Measurements from ENCODE around the gene HEATR5A. TPM values are rescaled to one million over a fixed set of nuclear protein-coding genes. Genes with fewer than 3 reads are reported as not detected.
A peak's percentile ranks its signal among the peaks of the same experiment; 100 is the strongest.
"Not testable (repeated sequence)": the region's sequence is repeated elsewhere in the genome, so short reads cannot be mapped to it uniquely, and the experiment has no call there.

HEATR5A gene
- total RNA-seq, 1 experiment from 2014 or later, result 23.1 TPM

DNA sequence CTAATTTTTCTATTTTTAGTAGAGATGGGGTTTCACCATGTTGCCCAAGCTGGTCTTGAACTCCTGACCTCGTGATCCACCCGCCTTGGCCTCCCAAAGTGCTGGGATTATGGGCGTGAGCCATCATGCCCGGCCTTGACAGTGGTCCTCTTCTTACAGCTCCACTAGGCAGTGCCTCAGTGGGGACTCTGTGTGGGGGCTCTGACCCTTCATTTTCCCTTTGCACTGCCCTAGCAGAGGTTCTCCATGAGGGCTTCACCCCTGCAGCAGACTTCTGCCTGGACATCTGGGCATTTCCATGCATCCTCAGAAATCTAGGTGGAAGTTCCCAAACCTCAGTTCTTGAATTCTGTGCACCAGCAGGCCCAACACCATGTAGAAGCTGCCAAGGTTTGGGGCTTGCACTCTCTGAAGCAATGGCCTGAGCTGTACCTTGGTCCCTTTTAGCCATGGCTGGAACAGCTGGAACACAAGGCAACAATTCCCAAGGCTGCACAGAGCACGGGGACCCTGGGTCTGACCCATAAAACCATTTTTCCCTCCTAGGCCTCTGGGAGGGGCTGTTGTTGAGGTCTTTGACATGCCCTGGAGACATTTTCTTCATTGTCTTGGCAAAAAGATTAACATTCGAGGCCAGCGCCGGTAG lies 90.4 kb downstream of the HEATR5A start:
- BruUV-seq (replicated peaks); DNase-seq (ENCODE audit: unreplicated experiment); intact Hi-C loops (cut with micrococcal nuclease); H3K27me3 Mint-ChIP-seq (ENCODE audit: insufficient read depth, unreplicated experiment); H3K4me1 Mint-ChIP-seq (ENCODE audit: insufficient read depth, unreplicated experiment); H3K4me3 Mint-ChIP-seq (ENCODE audit: unreplicated experiment); H3K27ac Mint-ChIP-seq (ENCODE audit: low read depth, unreplicated experiment): not testable (repeated sequence)
- Mint-ChIP-seq H3K36me3 (ENCODE audit: insufficient read depth, unreplicated experiment) (peaks cover 46% of the 10 kb centered on the region), H3K9me3 (ENCODE audit: unreplicated experiment) (peaks cover 11% of the 10 kb centered on the region)
- ChIA-PET CTCF (interaction anchor here (0.6 kb wide), 1 partner anchor 123 kb away, joined by 3 read pairs; no protein-coding TSS in a partner anchor), POLR2A (interaction anchor here (0.5 kb wide), 1 partner anchor 165 kb away, joined by 5 read pairs; no protein-coding TSS in a partner anchor)

DNA sequence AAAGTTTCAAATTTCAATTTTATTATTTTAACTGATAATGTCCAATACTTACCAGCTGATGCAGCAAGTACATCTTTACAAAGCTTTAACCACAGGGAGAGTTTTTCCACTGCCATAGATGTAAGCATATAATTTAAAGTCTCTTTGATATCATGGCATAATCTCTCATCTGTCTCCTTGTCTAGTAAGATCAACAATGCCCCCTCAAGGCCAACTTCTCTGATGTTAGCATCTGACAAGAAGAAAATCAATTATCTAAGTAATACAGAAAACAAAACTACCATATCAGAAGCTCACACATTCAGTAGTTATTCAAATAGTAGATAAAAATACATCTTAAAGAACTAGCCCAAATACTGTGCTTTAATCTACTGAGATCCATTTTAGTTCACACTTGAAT lies 94.2 kb downstream of the HEATR5A start:
- TF ChIP-seq, protein P1, sequence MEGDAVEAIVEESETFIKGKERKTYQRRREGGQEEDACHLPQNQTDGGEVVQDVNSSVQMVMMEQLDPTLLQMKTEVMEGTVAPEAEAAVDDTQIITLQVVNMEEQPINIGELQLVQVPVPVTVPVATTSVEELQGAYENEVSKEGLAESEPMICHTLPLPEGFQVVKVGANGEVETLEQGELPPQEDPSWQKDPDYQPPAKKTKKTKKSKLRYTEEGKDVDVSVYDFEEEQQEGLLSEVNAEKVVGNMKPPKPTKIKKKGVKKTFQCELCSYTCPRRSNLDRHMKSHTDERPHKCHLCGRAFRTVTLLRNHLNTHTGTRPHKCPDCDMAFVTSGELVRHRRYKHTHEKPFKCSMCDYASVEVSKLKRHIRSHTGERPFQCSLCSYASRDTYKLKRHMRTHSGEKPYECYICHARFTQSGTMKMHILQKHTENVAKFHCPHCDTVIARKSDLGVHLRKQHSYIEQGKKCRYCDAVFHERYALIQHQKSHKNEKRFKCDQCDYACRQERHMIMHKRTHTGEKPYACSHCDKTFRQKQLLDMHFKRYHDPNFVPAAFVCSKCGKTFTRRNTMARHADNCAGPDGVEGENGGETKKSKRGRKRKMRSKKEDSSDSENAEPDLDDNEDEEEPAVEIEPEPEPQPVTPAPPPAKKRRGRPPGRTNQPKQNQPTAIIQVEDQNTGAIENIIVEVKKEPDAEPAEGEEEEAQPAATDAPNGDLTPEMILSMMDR (IDR thresholded peaks at IDR 0.05; ENCODE audit: unreplicated experiment), result peak; percentile 7
- Mint-ChIP-seq H3K9me3 (ENCODE audit: unreplicated experiment) (no peaks in the 10 kb centered on the region), H3K4me3 (ENCODE audit: unreplicated experiment) (no peak overlapping the region), H3K36me3 (ENCODE audit: insufficient read depth, unreplicated experiment) (peaks cover 31% of the 10 kb centered on the region), H3K27me3 (ENCODE audit: insufficient read depth, unreplicated experiment) (no peaks in the 10 kb centered on the region), H3K4me1 (ENCODE audit: insufficient read depth, unreplicated experiment) (no peaks in the 10 kb centered on the region), H3K27ac (ENCODE audit: low read depth, unreplicated experiment) (no peak overlapping the region)
- DNase-seq (ENCODE audit: unreplicated experiment), result peak; percentile 31
- POLR2A ChIA-PET, result interaction anchor here (0.7 to 1.3 kb wide), 2 partner anchors 119 to 238 kb away, joined by 3 to 4 read pairs; partner anchors contain the start of gene HECTD1
- intact Hi-C loops (cut with micrococcal nuclease), result no loop called here
- CTCF ChIA-PET, result interaction anchor here (0.6 to 1.5 kb wide), 9 partner anchors 8 to 295 kb away, joined by 3 to 6 read pairs (median 3); partner anchors contain the start of gene HECTD1
- BruUV-seq (replicated peaks), result no TSS peak

DNA sequence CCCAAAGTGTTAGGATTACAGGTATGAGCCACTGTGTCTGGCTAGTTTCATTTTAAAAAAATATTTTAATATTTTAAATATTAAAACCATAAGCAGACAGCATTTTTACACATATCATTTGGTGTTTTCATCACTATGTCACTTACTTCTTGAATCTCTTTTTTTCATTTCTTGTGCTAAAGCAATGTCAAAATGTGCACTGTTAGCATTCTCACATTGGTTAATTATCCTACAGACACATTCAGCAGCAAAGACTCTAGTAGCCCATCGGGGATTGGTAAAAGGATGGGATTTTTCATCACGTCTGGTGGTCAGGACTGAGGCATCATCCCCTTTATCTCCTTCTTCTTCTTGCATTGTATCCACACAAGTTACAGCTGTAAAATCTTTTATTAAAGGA lies 96.9 kb downstream of the HEATR5A start:
- no peak overlapping the region for H3K4me3 Mint-ChIP-seq (ENCODE audit: unreplicated experiment)
- no peaks in the 10 kb centered on the region for H3K4me1 Mint-ChIP-seq (ENCODE audit: insufficient read depth, unreplicated experiment)
- no TSS peak for BruUV-seq (replicated peaks)
- ChIA-PET POLR2A (interaction anchor here (1.9 kb wide), 1 partner anchor 116 kb away, joined by 8 read pairs; the partner anchor contains the start of gene HECTD1), CTCF (interaction anchor here (0.5 to 0.6 kb wide), 2 partner anchors 68 to 123 kb away, joined by 3 read pairs; no protein-coding TSS in a partner anchor)
- no peak overlapping the region for H3K27ac Mint-ChIP-seq (ENCODE audit: low read depth, unreplicated experiment)
- intact Hi-C loops (cut with micrococcal nuclease), result no loop called here
- TF ChIP-seq, protein P1 (IDR thresholded peaks at IDR 0.05; ENCODE audit: unreplicated experiment), result no peak
- no peaks in the 10 kb centered on the region for H3K9me3 Mint-ChIP-seq (ENCODE audit: unreplicated experiment)
- peaks cover 16% of the 10 kb centered on the region for H3K36me3 Mint-ChIP-seq (ENCODE audit: insufficient read depth, unreplicated experiment)
- no peak for DNase-seq (ENCODE audit: unreplicated experiment)
- H3K27me3 Mint-ChIP-seq (ENCODE audit: insufficient read depth, unreplicated experiment), result no peaks in the 10 kb centered on the region

DNA sequence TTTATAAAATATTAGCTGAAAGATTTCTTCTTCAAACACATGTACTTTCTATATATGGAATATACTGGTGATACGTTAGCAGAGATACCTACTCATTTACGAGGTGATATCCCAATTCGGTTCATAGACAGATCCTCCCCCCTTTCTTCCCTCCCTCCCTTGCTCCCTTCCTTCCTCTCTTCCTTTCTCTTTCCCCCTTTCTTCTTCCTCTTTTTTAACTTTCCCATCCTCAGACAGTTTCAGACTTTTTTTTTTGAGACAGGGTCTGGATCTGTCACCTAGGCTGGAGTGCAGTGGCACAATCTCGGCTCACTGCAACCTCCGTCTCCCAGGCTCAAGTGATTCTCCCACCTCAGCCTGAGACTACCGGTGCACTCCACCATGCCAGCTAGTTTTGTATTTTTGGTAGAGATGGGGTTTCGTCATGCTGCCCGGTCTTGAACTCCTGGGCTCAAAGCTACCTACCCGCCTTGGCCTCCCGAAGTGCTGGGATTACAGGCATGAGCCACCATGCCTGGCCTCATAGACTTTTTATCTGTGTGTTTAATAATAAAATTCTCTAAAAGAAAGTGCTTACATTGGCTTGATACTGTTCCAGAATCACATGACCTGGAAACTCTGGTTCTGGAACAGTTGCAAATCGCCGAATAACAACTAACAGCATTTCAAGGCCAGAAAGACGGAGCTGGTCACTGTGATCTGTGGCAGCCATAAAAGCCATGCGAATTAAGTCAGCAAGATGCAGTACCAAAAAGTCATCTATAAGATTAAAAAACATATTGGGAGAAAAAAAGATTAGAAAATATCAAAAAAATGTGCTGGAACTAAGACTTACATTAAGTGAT lies 99.2 kb downstream of the HEATR5A start:
- TF ChIP-seq, protein P1 (IDR thresholded peaks at IDR 0.05; ENCODE audit: unreplicated experiment), result no peak
- no peaks in the 10 kb centered on the region for H3K4me1 Mint-ChIP-seq (ENCODE audit: insufficient read depth, unreplicated experiment)
- H3K9me3 Mint-ChIP-seq (ENCODE audit: unreplicated experiment), result no peaks in the 10 kb centered on the region
- no peak overlapping the region for H3K27ac Mint-ChIP-seq (ENCODE audit: low read depth, unreplicated experiment)
- H3K36me3 Mint-ChIP-seq (ENCODE audit: insufficient read depth, unreplicated experiment), result peaks cover 16% of the 10 kb centered on the region
- DNase-seq (ENCODE audit: unreplicated experiment), result no peak
- H3K27me3 Mint-ChIP-seq (ENCODE audit: insufficient read depth, unreplicated experiment), result no peaks in the 10 kb centered on the region
- no TSS peak for BruUV-seq (replicated peaks)
- ChIA-PET POLR2A (interaction anchor here (0.7 kb wide), 1 partner anchor 156 kb away, joined by 5 read pairs; no protein-coding TSS in a partner anchor), CTCF (interaction anchor here (1.0 to 2.3 kb wide), 2 partner anchors 112 to 113 kb away, joined by 3 to 9 read pairs; partner anchors contain the start of gene HECTD1)
- H3K4me3 Mint-ChIP-seq (ENCODE audit: unreplicated experiment), result no peak overlapping the region
- intact Hi-C loops (cut with micrococcal nuclease), result no loop called here
